Heart left ventricle (tissue), 13 donors: ENCODE results near the gene CRACR2A.

Source experiments
- CTCF ChIP-seq, 12 donors: fragments of 200-600 bp; sonication (generic) in 4 of 12; IDR thresholded peaks; one replicate each; pipeline versions ENCODE4 v1.5.0 to v1.8.0; 2018 to 2022; ENCODE audit warnings: antibody characterized with exemption in 12 of 12, mild to moderate bottlenecking in 5 of 12
- POLR2A ChIP-seq, 2 donors: fragments of 450-650 bp; IDR thresholded peaks; one replicate each; pipeline ENCODE4 v1.6.1; 2017; ENCODE audit warnings: antibody characterized with exemption in 2 of 2, mild to moderate bottlenecking in 2 of 2, moderate library complexity in 2 of 2
- donor health status: ischemic (EF 13 %, LVEDD 7.1; RV severe dilation, severe dysfunction).
- donor health status: DM: no; HTN: yes; CAD: no.
- donor health status: DM: no; HTN: no; CAD: no.
- donor health status: ischemic (EF 25% LVEDD 6.9; RV normal size, moderate dysfunction).
- donor health status: ischemic (EF 25% LVEDD 5.7; RV mildly dilated, moderate dysfunction).
- donor health status: ischemic (EF 35%, LVEDD 5.7; RV mildly dilated, moderate dysfunction).
- donor health status: nonischemic (EF 11% LVEDD 7.7; RV severe dilation, severe dysfunction).
- donor health status: DM: yes; HTN: yes; CAD: no.
- donor health status: PGD.
- donor health status: ischemic (EF 29% LVEDD 5.4; RV normal size, mild dysfunction).
- donor health status: nonischemic (EF 23%, LVEDD 6.1; RV moderate dilation, normal function).

- TF ChIP-seq CTCF (IDR thresholded peaks at IDR 0.05), result no peak
- no peak for TF ChIP-seq POLR2A (IDR thresholded peaks at IDR 0.05)
These were observed 157.9 kb downstream of the CRACR2A start for GRCh38 chr12:3594966-3595365.
